ENCODE data around the gene SLC25A33.
"Not testable (repeated sequence)": the region's sequence is repeated elsewhere in the genome, so short reads cannot be mapped to it uniquely, and the experiment has no call there.

Gene SLC25A33

GRCh38 chr1:9557624-9558023 is 18.4 kb downstream of the SLC25A33 start:
- H3K4me3 ChIP-seq (ENCODE audit: low read depth, low read length) = no peak overlapping the region
- no peak for DNase-seq (ENCODE audit: low read depth)
- no peak for TF ChIP-seq CTCF (conservative IDR thresholded peaks at IDR 0.05; ENCODE audit: low read depth, low read length)

GRCh38 chr1:9558271-9558945 is 19.1 kb downstream of the SLC25A33 start:
- no peak overlapping the region for H3K4me3 ChIP-seq (ENCODE audit: low read depth, low read length)
- DNase-seq (ENCODE audit: low read depth) = no peak
- TF ChIP-seq CTCF (conservative IDR thresholded peaks at IDR 0.05; ENCODE audit: low read depth, low read length) = no peak

GRCh38 chr1:9558946-9559545 is 19.8 kb downstream of the SLC25A33 start:
- no peak for DNase-seq (ENCODE audit: low read depth)
- H3K4me3 ChIP-seq (ENCODE audit: low read depth, low read length) = no peak overlapping the region
- TF ChIP-seq CTCF (conservative IDR thresholded peaks at IDR 0.05; ENCODE audit: low read depth, low read length) = no peak

GRCh38 chr1:9559673-9560072 is 20.4 kb downstream of the SLC25A33 start:
- no peak for DNase-seq (ENCODE audit: low read depth)
- no peak overlapping the region for H3K4me3 ChIP-seq (ENCODE audit: low read depth, low read length)
- no peak for TF ChIP-seq CTCF (conservative IDR thresholded peaks at IDR 0.05; ENCODE audit: low read depth, low read length)

GRCh38 chr1:9560090-9560489 is 20.8 kb downstream of the SLC25A33 start:
- DNase-seq (ENCODE audit: low read depth); H3K4me3 ChIP-seq (ENCODE audit: low read depth, low read length): not testable (repeated sequence)

GRCh38 chr1:9561429-9561828 is 22.2 kb downstream of the SLC25A33 start:
- no peak for TF ChIP-seq CTCF (conservative IDR thresholded peaks at IDR 0.05; ENCODE audit: low read depth, low read length)
- peak; percentile 98 for DNase-seq (ENCODE audit: low read depth)
- H3K4me3 ChIP-seq (ENCODE audit: low read depth, low read length) = no peak overlapping the region

GRCh38 chr1:9569267-9569666 is 30.0 kb downstream of the SLC25A33 start:
- DNase-seq (ENCODE audit: low read depth) = no peak
- H3K4me3 ChIP-seq (ENCODE audit: low read depth, low read length) = no peak overlapping the region
- TF ChIP-seq CTCF (conservative IDR thresholded peaks at IDR 0.05; ENCODE audit: low read depth, low read length) = no peak

- DNase-seq (ENCODE audit: low read depth); H3K4me3 ChIP-seq (ENCODE audit: low read depth, low read length): not testable (repeated sequence)
Measured at GRCh38 chr1:9570886-9571529, 31.7 kb downstream of the SLC25A33 start.
